Upper lobe of left lung (tissue), 6 donors: ENCODE data around the gene MEGF11. TPM values are rescaled to one million over a fixed set of nuclear protein-coding genes. Genes with fewer than 3 reads are reported as not detected.

Source experiments
- ATAC-seq, 2 donors: fragments of 200-7000 bp; cut with Tn5 transposase; one replicate each; pipeline ENCODE4 v1.9.1; 2022; ENCODE audit warnings: mild to moderate bottlenecking in 2 of 2, moderate library complexity in 2 of 2; ENCODE audit not compliant: low FRiP score in 2 of 2
- DNase-seq, 2 donors: peaks; one replicate each; pipeline ENCODE4 v3.0.0-alpha.2; 2019 to 2020
- H3K27ac ChIP-seq, 4 donors: fragments of 200-600 bp; sonication (generic); one replicate each; pipeline ENCODE4 v1.5.1; 2016 to 2019
- H3K27me3 ChIP-seq, 4 donors: fragments of 200-600 bp; sonication (generic); one replicate each; pipeline ENCODE4 v1.5.1; 2017 to 2019
- H3K36me3 ChIP-seq, 4 donors: fragments of 200-600 bp; sonication (generic); one replicate each; pipeline ENCODE4 v1.5.1; 2016 to 2019
- H3K4me1 ChIP-seq, 4 donors: fragments of 200-600 bp; sonication (generic); one replicate each; pipeline ENCODE4 v1.5.1; 2018 to 2019
- H3K4me3 ChIP-seq, 4 donors: fragments of 200-600 bp; sonication (generic); one replicate each; pipeline ENCODE4 v1.5.1; 2017 to 2019; ENCODE audit warnings: mild to moderate bottlenecking in 2 of 4, moderate library complexity in 1 of 4
- H3K9me3 ChIP-seq, 4 donors: fragments of 200-600 bp; sonication (generic); one replicate each; pipeline ENCODE4 v1.5.1; 2018 to 2019
- CTCF ChIP-seq, 6 experiments: fragments of 450-650 bp in 4 of 6; fragments of 200-600 bp in 2 of 6; sonication (generic) in 2 of 6; IDR thresholded peaks; one replicate each; pipeline ENCODE4 v1.5.1; 2016 to 2019; ENCODE audit warnings: antibody characterized with exemption in 6 of 6
- EP300 ChIP-seq, 4 donors: sonication (generic); formaldehyde crosslinking; IDR thresholded peaks; one replicate each; pipeline ENCODE4 v1.5.1; 2017; ENCODE audit warnings: antibody characterized with exemption in 4 of 4, control low read depth in 2 of 4
- POLR2A ChIP-seq, 4 donors: fragments of 450-650 bp; IDR thresholded peaks; one replicate each; pipeline ENCODE4 v1.5.1; 2016 to 2017; ENCODE audit warnings: antibody characterized with exemption in 4 of 4, mild to moderate bottlenecking in 2 of 4
- POLR2AphosphoS5 ChIP-seq, 2 donors: sonication (generic); formaldehyde crosslinking; IDR thresholded peaks; one replicate each; pipeline ENCODE4 v1.5.1; 2017; ENCODE audit warnings: antibody characterized with exemption in 2 of 2
- WGBS, 2 donors: methylation state at CpG; one replicate each; pipeline ENCODE4 v1.1.5; 2017 to 2018; 5-methylcytosine and 5-hydroxymethylcytosine counted together
- total RNA-seq, 6 donors: library from RNA; depleted of rRNA in 4 of 6; stranded (reverse); fragments of >200 nt in 4 of 6; gene quantifications; one replicate each; pipeline versions ENCODE4 v1.1.0 to v1.2.1, GENCODE V29; 2016 to 2021
- donor health status: DM: no; HTN: no; CAD: no; lungs with moderate emphysema.
- donor health status: DM: no; HTN: yes; CAD: no; lungs with severe emphysema.

Gene MEGF11
- total RNA-seq, 6 donors from 2014 or later, result 1.5 to 4.0 (median 3.5) TPM; not detected in 3

- no peaks in the 10 kb centered on the region for H3K36me3 ChIP-seq
- no peaks in the 10 kb centered on the region for H3K27me3 ChIP-seq
- no peaks in the 10 kb centered on the region for H3K4me1 ChIP-seq
- H3K4me3 ChIP-seq, result no peak overlapping the region
- H3K27ac ChIP-seq, result no peak overlapping the region
- no peak for ATAC-seq
- no peak for DNase-seq
- H3K9me3 ChIP-seq, result no peaks in the 10 kb centered on the region
- 71 to 81% methylated on average over 2 of the region's 2 CpGs for WGBS, 2 donors
- no peak for TF ChIP-seq EP300 (IDR thresholded peaks at IDR 0.05)
- TF ChIP-seq CTCF (IDR thresholded peaks at IDR 0.05), result no peak
- TF ChIP-seq POLR2A (IDR thresholded peaks at IDR 0.05), result no peak
- TF ChIP-seq POLR2AphosphoS5 (IDR thresholded peaks at IDR 0.05), result no peak
These were observed 326.0 kb downstream of the MEGF11 start for GRCh38 chr15:65927545-65927944.

DNA sequence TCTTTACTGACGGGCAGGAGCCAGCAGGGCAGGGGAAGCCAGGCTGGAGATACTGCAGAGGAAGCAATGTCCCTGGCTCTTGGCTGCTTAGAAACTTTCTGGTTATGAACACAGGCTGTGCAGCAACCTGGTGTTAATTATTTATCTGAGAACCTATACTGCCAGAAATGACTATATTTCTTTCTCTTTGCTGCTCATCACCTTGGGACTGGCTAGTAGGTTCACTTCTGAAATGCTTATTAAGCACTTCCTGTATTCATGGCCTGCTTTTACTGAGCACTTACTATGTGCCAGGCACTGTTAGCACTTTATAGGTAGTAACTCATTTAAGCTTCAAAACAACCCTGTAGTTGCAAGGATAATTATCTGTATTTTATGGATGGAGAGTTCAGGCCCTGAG lies 326.7 kb downstream of the MEGF11 start:
- no peaks in the 10 kb centered on the region for H3K9me3 ChIP-seq
- TF ChIP-seq POLR2A (IDR thresholded peaks at IDR 0.05) (no peak), POLR2AphosphoS5 (IDR thresholded peaks at IDR 0.05) (no peak), EP300 (IDR thresholded peaks at IDR 0.05) (no peak), CTCF (IDR thresholded peaks at IDR 0.05) (no peak)
- 86 to 96% methylated on average over 1 of the region's 1 CpG for WGBS, 2 donors
- H3K27ac ChIP-seq, result no peak overlapping the region
- ATAC-seq (no peak), DNase-seq (no peak)
- no peaks in the 10 kb centered on the region for H3K4me1 ChIP-seq
- H3K4me3 ChIP-seq, result no peak overlapping the region
- H3K36me3 ChIP-seq, result no peaks in the 10 kb centered on the region
- H3K27me3 ChIP-seq, result no peaks in the 10 kb centered on the region

- Histone ChIP-seq H3K4me3 (no peak overlapping the region), H3K9me3 (no peaks in the 10 kb centered on the region), H3K27ac (no peak overlapping the region), H3K36me3 (no peaks in the 10 kb centered on the region), H3K4me1 (no peaks in the 10 kb centered on the region), H3K27me3 (no peaks in the 10 kb centered on the region)
- ATAC-seq, result no peak
- DNase-seq, result no peak
- TF ChIP-seq EP300 (IDR thresholded peaks at IDR 0.05) (no peak), POLR2AphosphoS5 (IDR thresholded peaks at IDR 0.05) (no peak), POLR2A (IDR thresholded peaks at IDR 0.05) (no peak), CTCF (IDR thresholded peaks at IDR 0.05) (no peak)
- 100% methylated on average over 1 of the region's 1 CpG for WGBS, 2 donors
These were observed 327.1 kb downstream of the MEGF11 start for GRCh38 chr15:65926459-65926858.

DNA sequence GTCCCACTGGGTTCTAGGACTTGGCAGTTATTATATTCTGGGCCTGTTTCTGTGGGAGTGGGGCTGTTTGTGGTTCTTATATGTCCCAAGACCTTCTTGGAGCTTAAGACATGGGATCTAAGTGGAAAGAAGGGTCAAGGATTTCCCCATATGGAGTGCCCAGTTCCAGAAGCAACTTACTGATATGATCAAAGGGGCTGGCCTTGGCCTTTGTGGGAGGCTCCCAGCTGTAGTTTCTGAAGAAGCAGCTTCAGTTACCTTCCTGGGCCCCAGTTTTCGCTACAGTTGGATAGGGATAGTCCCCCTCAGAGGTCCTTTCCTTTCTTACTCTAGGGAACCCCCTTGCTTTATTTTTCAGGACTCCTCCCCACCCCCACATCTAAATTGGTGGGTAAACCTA lies 328.2 kb downstream of the MEGF11 start:
- WGBS, 2 donors, result 93 to 100% methylated on average over 1 of the region's 1 CpG
- no peaks in the 10 kb centered on the region for H3K9me3 ChIP-seq
- DNase-seq, result no peak
- ATAC-seq, result no peak
- H3K4me3 ChIP-seq, result no peak overlapping the region
- no peaks in the 10 kb centered on the region for H3K36me3 ChIP-seq
- H3K4me1 ChIP-seq, result no peaks in the 10 kb centered on the region
- TF ChIP-seq EP300 (IDR thresholded peaks at IDR 0.05) (no peak), CTCF (IDR thresholded peaks at IDR 0.05) (no peak), POLR2AphosphoS5 (IDR thresholded peaks at IDR 0.05) (no peak), POLR2A (IDR thresholded peaks at IDR 0.05) (no peak)
- no peaks in the 10 kb centered on the region for H3K27me3 ChIP-seq
- no peak overlapping the region for H3K27ac ChIP-seq

GRCh38 chr15:65924004-65924403 lies 329.5 kb downstream of the MEGF11 start:
- no peaks in the 10 kb centered on the region for H3K27me3 ChIP-seq
- DNase-seq, result no peak
- ATAC-seq, result no peak
- H3K36me3 ChIP-seq, result peaks cover 0 to 9% (median 1%) of the 10 kb centered on the region in 4 donors
- no peaks in the 10 kb centered on the region for H3K4me1 ChIP-seq
- WGBS, 2 donors, result 91 to 95% methylated on average over 2 to 3 of the region's 3 CpGs
- H3K9me3 ChIP-seq, result no peaks in the 10 kb centered on the region
- no peak overlapping the region for H3K4me3 ChIP-seq
- no peak overlapping the region for H3K27ac ChIP-seq
- no peak for TF ChIP-seq CTCF (IDR thresholded peaks at IDR 0.05)
- no peak for TF ChIP-seq POLR2AphosphoS5 (IDR thresholded peaks at IDR 0.05)
- TF ChIP-seq EP300 (IDR thresholded peaks at IDR 0.05), result no peak
- TF ChIP-seq POLR2A (IDR thresholded peaks at IDR 0.05), result no peak
